Measurements from ENCODE around the gene PTPRG.

Gene PTPRG

GRCh38 chr3:62145086-62145757, 583.9 kb downstream of the PTPRG start:
- DNase-seq (ENCODE audit: low read depth in 2 of 2), result no peak

- no peak for DNase-seq (ENCODE audit: low read depth in 2 of 2)
Measured at GRCh38 chr3:62149539-62149938, 588.2 kb downstream of the PTPRG start.

GRCh38 chr3:62149962-62150361, 588.6 kb downstream of the PTPRG start:
- DNase-seq (ENCODE audit: low read depth in 2 of 2), result peak in 1 of 2 experiments; percentile 24

GRCh38 chr3:62151591-62151990, 590.2 kb downstream of the PTPRG start:
- no peak for DNase-seq (ENCODE audit: low read depth in 2 of 2)

- DNase-seq (ENCODE audit: low read depth in 2 of 2), result no peak
Measured at GRCh38 chr3:62153231-62153630, 591.9 kb downstream of the PTPRG start.

- DNase-seq (ENCODE audit: low read depth in 2 of 2), result no peak
Measured at GRCh38 chr3:62154457-62155148, 593.2 kb downstream of the PTPRG start.

GRCh38 chr3:62159056-62159708, 597.8 kb downstream of the PTPRG start:
- DNase-seq (ENCODE audit: low read depth in 2 of 2), result no peak

- DNase-seq (ENCODE audit: low read depth in 2 of 2), result no peak
Measured at GRCh38 chr3:62159709-62160092, 598.3 kb downstream of the PTPRG start.

GRCh38 chr3:62161371-62161770, 600.0 kb downstream of the PTPRG start:
- DNase-seq (ENCODE audit: low read depth in 2 of 2), result no peak

GRCh38 chr3:62164196-62164595, 602.8 kb downstream of the PTPRG start:
- no peak for DNase-seq (ENCODE audit: low read depth in 2 of 2)

GRCh38 chr3:62164746-62165145, 603.4 kb downstream of the PTPRG start:
- DNase-seq (ENCODE audit: low read depth in 2 of 2), result no peak

- no peak for DNase-seq (ENCODE audit: low read depth in 2 of 2)
Measured at GRCh38 chr3:62167566-62168262, 606.3 kb downstream of the PTPRG start.

- no peak for DNase-seq (ENCODE audit: low read depth in 2 of 2)
Measured at GRCh38 chr3:62168356-62168755, 607.0 kb downstream of the PTPRG start.

GRCh38 chr3:62169906-62170660, 608.7 kb downstream of the PTPRG start:
- DNase-seq (ENCODE audit: low read depth in 2 of 2), result no peak

- no peak for DNase-seq (ENCODE audit: low read depth in 2 of 2)
Measured at GRCh38 chr3:62171789-62172188, 610.4 kb downstream of the PTPRG start.

GRCh38 chr3:62172199-62172598, 610.8 kb downstream of the PTPRG start:
- no peak for DNase-seq (ENCODE audit: low read depth in 2 of 2)

GRCh38 chr3:62173939-62174515, 612.7 kb downstream of the PTPRG start:
- DNase-seq (ENCODE audit: low read depth in 2 of 2), result no peak

- DNase-seq (ENCODE audit: low read depth in 2 of 2), result no peak
Measured at GRCh38 chr3:62175161-62175560, 613.8 kb downstream of the PTPRG start.

- DNase-seq (ENCODE audit: low read depth in 2 of 2), result no peak
Measured at GRCh38 chr3:62178032-62178431, 616.7 kb downstream of the PTPRG start.

GRCh38 chr3:62178739-62179600, 617.6 kb downstream of the PTPRG start:
- DNase-seq (ENCODE audit: low read depth in 2 of 2), result no peak
